H1 (cell line): ENCODE measurements around the gene CEACAM21. TPM values are rescaled to one million over a fixed set of nuclear protein-coding genes. Genes with fewer than 3 reads are reported as not detected.

Experiments
- CTCF ChIA-PET: fragments of 300-600 bp; sonication (Branson Sonifier 250); formaldehyde crosslinking; loops from one replicate; lab custom pipeline; 2021; ENCODE audit not compliant: partially characterized antibody; lab: Charles Lee
- POLR2A ChIA-PET: fragments of 300-600 bp; sonication (Branson Sonifier 250); formaldehyde crosslinking; loops from one replicate; lab custom pipeline; 2021; ENCODE audit warnings: inconsistent platforms; ENCODE audit not compliant: partially characterized antibody; lab: Charles Lee
- DNase-seq, 2 experiments: peaks; one replicate each; pipeline versions ENCODE4 v3.0.0 to v3.0.0-alpha.2; 2010 to 2022; ENCODE audit warnings: low spot score in 2 of 2, low read depth in 1 of 2, mixed read lengths in 1 of 2
- FAIRE-seq: peaks from 2 replicates; lab custom pipeline; 2011; peaks lifted over from hg19 to GRCh38; lab: Jason Lieb, UNC
- H2AFZ ChIP-seq: 2 replicates; pipeline ENCODE4 v1.8.1; 2012; ENCODE audit warnings: low read length, inconsistent platforms
- H2AK5ac ChIP-seq: 2 replicates; pipeline ENCODE4 v1.6.1; 2013; ENCODE audit warnings: low read depth, low read length
- H2BK120ac ChIP-seq: replicated peaks from 2 replicates; pipeline ENCODE3; 2013; ENCODE audit warnings: low read depth, low read length, inconsistent platforms
- H2BK12ac ChIP-seq: 2 replicates; pipeline ENCODE4 v1.6.1; 2013; ENCODE audit warnings: low read depth, low read length
- H2BK15ac ChIP-seq: 2 replicates; pipeline ENCODE4 v1.6.1; 2013; ENCODE audit warnings: low read length
- H2BK20ac ChIP-seq: 2 replicates; pipeline ENCODE4 v1.6.1; 2013; ENCODE audit warnings: low read length
- H2BK5ac ChIP-seq: 2 replicates; pipeline ENCODE4 v1.6.1; 2013; ENCODE audit warnings: low read depth, low read length
- H3K14ac ChIP-seq: 2 replicates; pipeline ENCODE4 v1.6.1; 2013; ENCODE audit warnings: inconsistent platforms; ENCODE audit not compliant: insufficient read length
- H3K18ac ChIP-seq: 2 replicates; pipeline ENCODE4 v1.6.1; 2013; ENCODE audit warnings: low read length; ENCODE audit errors: extremely low read depth
- H3K23ac ChIP-seq: 2 replicates; pipeline ENCODE4 v1.6.1; 2013; ENCODE audit warnings: inconsistent platforms; ENCODE audit not compliant: insufficient read length
- H3K23me2 ChIP-seq: 2 replicates; pipeline ENCODE4 v1.6.1; 2013; ENCODE audit warnings: low read depth, low read length
- H3K27ac ChIP-seq: 2 replicates; pipeline ENCODE4 v1.6.1; 2011; ENCODE audit warnings: low read depth, low read length, inconsistent platforms
- H3K27me3 ChIP-seq, 4 experiments: replicated peaks in 1 of 4; 1 replicate in 1 of 4; 2 replicates in 3 of 4; pipeline versions ENCODE4 v1.6.1 to v1.8.1; 2011 to 2013; ENCODE audit warnings: low read length in 3 of 4, mild to moderate bottlenecking in 3 of 4, inconsistent platforms in 2 of 4, mixed read lengths in 2 of 4, moderate library complexity in 1 of 4; ENCODE audit not compliant: control insufficient read depth in 3 of 4, insufficient read depth in 3 of 4; ENCODE audit errors: extremely low read depth in 1 of 4
- H3K36me3 ChIP-seq, 4 experiments: 2 replicates each; pipeline versions ENCODE4 v1.6.1 to v1.8.1; 2011 to 2013; ENCODE audit warnings: mild to moderate bottlenecking in 4 of 4, low read length in 3 of 4, moderate library complexity in 2 of 4, control low read depth in 1 of 4, inconsistent platforms in 1 of 4; ENCODE audit not compliant: insufficient read depth in 4 of 4, control insufficient read depth in 2 of 4
- H3K4ac ChIP-seq: replicated peaks from 2 replicates; pipeline ENCODE3; 2013; ENCODE audit warnings: low read length, low read depth, mixed read lengths, inconsistent platforms; ENCODE audit not compliant: insufficient read length
- H3K4me1 ChIP-seq, 4 experiments: replicated peaks in 1 of 4; 1 replicate in 1 of 4; 2 replicates in 3 of 4; pipeline versions ENCODE4 v1.6.1 to v1.8.1; 2011 to 2013; ENCODE audit warnings: low read length in 3 of 4, inconsistent platforms in 2 of 4, mixed read lengths in 1 of 4; ENCODE audit not compliant: insufficient read depth in 4 of 4, control insufficient read depth in 3 of 4
- H3K4me2 ChIP-seq, 2 experiments: 2 replicates each; pipeline versions ENCODE4 v1.6.1 to v1.8.1; 2011 to 2013; ENCODE audit warnings: low read depth in 2 of 2, low read length in 2 of 2, control low read depth in 1 of 2, inconsistent platforms in 1 of 2, mild to moderate bottlenecking in 1 of 2; ENCODE audit not compliant: insufficient read depth in 1 of 2
- H3K4me3 ChIP-seq, 4 experiments: fragments of 200-600, 300-600 bp in 1 of 4; sonication (generic), shearing (Covaris generic), sonication (Bioruptor Twin) in 1 of 4; 2 replicates each; pipeline versions ENCODE4 v1.5.1 to v1.8.1; 2011 to 2016; ENCODE audit warnings: low read length in 4 of 4, low read depth in 3 of 4, control low read depth in 2 of 4, inconsistent platforms in 2 of 4, mild to moderate bottlenecking in 2 of 4, mixed read lengths in 1 of 4, moderate library complexity in 1 of 4; ENCODE audit not compliant: insufficient read depth in 2 of 4; ENCODE audit errors: extremely low read depth in 1 of 4
- H3K56ac ChIP-seq: replicated peaks from 2 replicates; pipeline ENCODE3; 2013; ENCODE audit warnings: low read depth, mild to moderate bottlenecking, mixed read lengths, low read length, inconsistent platforms; ENCODE audit not compliant: insufficient read length
- H3K79me1 ChIP-seq: 2 replicates; pipeline ENCODE4 v1.6.1; 2013; ENCODE audit warnings: low read depth, low read length, control low read depth
- H3K79me2 ChIP-seq, 2 experiments: 2 replicates each; pipeline versions ENCODE4 v1.6.1 to v1.8.1; 2012 to 2013; ENCODE audit warnings: low read length in 2 of 2, mild to moderate bottlenecking in 2 of 2, inconsistent platforms in 1 of 2; ENCODE audit not compliant: insufficient read depth in 2 of 2, control insufficient read depth in 1 of 2
- H3K9ac ChIP-seq, 4 experiments: replicated peaks in 1 of 4; 1 replicate in 1 of 4; 2 replicates in 3 of 4; pipeline versions ENCODE4 v1.6.1 to v1.8.1; 2011 to 2013; ENCODE audit warnings: low read depth in 3 of 4, low read length in 3 of 4, control low read depth in 2 of 4, mild to moderate bottlenecking in 2 of 4, moderate library complexity in 2 of 4, inconsistent platforms in 1 of 4; ENCODE audit errors: extremely low read depth in 1 of 4
- H3K9me3 ChIP-seq, 2 experiments: 2 replicates each; pipeline versions ENCODE4 v1.6.1 to v1.8.1; 2012 to 2013; ENCODE audit warnings: mild to moderate bottlenecking in 2 of 2, moderate library complexity in 2 of 2, control low read depth in 1 of 2, inconsistent platforms in 1 of 2, low read depth in 1 of 2, low read length in 1 of 2, mixed read lengths in 1 of 2; ENCODE audit not compliant: insufficient read depth in 2 of 2
- H4K20me1 ChIP-seq, 2 experiments: replicated peaks in 1 of 2; 2 replicates each; pipeline versions ENCODE3 to v1.8.1; 2011 to 2013; ENCODE audit warnings: inconsistent platforms in 2 of 2, low read length in 2 of 2, mild to moderate bottlenecking in 1 of 2; ENCODE audit not compliant: insufficient read depth in 2 of 2, control insufficient read depth in 1 of 2
- H4K5ac ChIP-seq: 2 replicates; pipeline ENCODE4 v1.6.1; 2013; ENCODE audit warnings: low read length, low read depth, mixed read lengths, inconsistent platforms; ENCODE audit not compliant: insufficient read length
- H4K8ac ChIP-seq: 2 replicates; pipeline ENCODE4 v1.8.0; 2013; ENCODE audit warnings: mild to moderate bottlenecking, moderate library complexity, low read length, inconsistent platforms; ENCODE audit not compliant: insufficient read depth; ENCODE audit errors: extremely low read depth
- H4K91ac ChIP-seq: replicated peaks from 2 replicates; pipeline ENCODE3; 2013; ENCODE audit warnings: low read length, mixed read lengths, inconsistent platforms; ENCODE audit not compliant: insufficient read length
- ATF2 ChIP-seq: IDR thresholded peaks from 2 replicates; pipeline ENCODE4 v1.6.1; 2012; ENCODE audit warnings: low read length, inconsistent platforms
- BACH1 ChIP-seq: IDR thresholded peaks from 2 replicates; pipeline ENCODE4 v1.6.1; 2012; ENCODE audit warnings: low read length, improper control_type of control experiment
- EGR1 ChIP-seq: IDR thresholded peaks from 2 replicates; pipeline ENCODE4 v1.6.1; 2011; ENCODE audit warnings: low read depth, low read length, borderline replicate concordance
- JUN ChIP-seq: IDR thresholded peaks from 2 replicates; pipeline ENCODE4 v1.6.1; 2011; ENCODE audit warnings: low read depth, mild to moderate bottlenecking, improper control_type of control experiment, low read length
- MAX ChIP-seq: IDR thresholded peaks from 2 replicates; pipeline ENCODE4 v1.6.1; 2012; ENCODE audit warnings: inconsistent platforms
- NANOG ChIP-seq: IDR thresholded peaks from 2 replicates; pipeline ENCODE4 v1.6.1; 2011; ENCODE audit warnings: low read length, low read depth, mild to moderate bottlenecking, inconsistent platforms; ENCODE audit not compliant: insufficient read depth, poor library complexity, severe bottlenecking
- POLR2A ChIP-seq, 2 experiments: IDR thresholded peaks; 1 replicate in 1 of 2; 2 replicates in 1 of 2; pipeline ENCODE4 v1.6.1; 2011; ENCODE audit warnings: low read depth in 2 of 2, low read length in 2 of 2, mild to moderate bottlenecking in 2 of 2; ENCODE audit errors: control extremely low read depth in 1 of 2
- SAP30 ChIP-seq: fragments of 300-600 bp; sonication (generic); IDR thresholded peaks from 2 replicates; pipeline ENCODE4 v1.7.1; 2012; ENCODE audit warnings: low read length, moderate library complexity, mild to moderate bottlenecking, inconsistent platforms; ENCODE audit not compliant: insufficient read depth, insufficient replicate concordance
- SP1 ChIP-seq: IDR thresholded peaks from 2 replicates; pipeline ENCODE4 v1.6.1; 2011; ENCODE audit warnings: low read depth, low read length
- TAF1 ChIP-seq: IDR thresholded peaks from 2 replicates; pipeline ENCODE4 v1.6.1; 2011; ENCODE audit warnings: mild to moderate bottlenecking, low read depth, low read length
- YY1 ChIP-seq: IDR thresholded peaks from 2 replicates; pipeline ENCODE4 v1.6.1; 2011; ENCODE audit warnings: low read depth, mild to moderate bottlenecking, low read length
- WGBS, 2 experiments: shearing (Covaris generic) in 1 of 2; methylation state at CpG; one replicate each; pipeline versions ENCODE4 v1.1.6 to v1.1.7; 2013 to 2015; ENCODE audit warnings: low lambda C conversion rate in 2 of 2, mixed read lengths in 2 of 2, inconsistent platforms in 1 of 2, low coverage in 1 of 2, missing lambda C conversion rate in 1 of 2; ENCODE audit not compliant: insufficient replicate concordance in 2 of 2, insufficient coverage in 1 of 2, insufficient read length in 1 of 2; ENCODE audit errors: extremely low coverage in 1 of 2, missing lambda C conversion rate in 1 of 2; 5-methylcytosine and 5-hydroxymethylcytosine counted together
- polyA plus RNA-seq, 7 experiments: library from polyadenylated mRNA; depleted of rRNA in 3 of 7; stranded (reverse) in 5 of 7; unstranded in 2 of 7; fragments of >200 nt in 5 of 7; fragments of 200-250 nt in 2 of 7; gene quantifications; 1 replicate in 5 of 7; 2 replicates in 1 of 7; 4 replicates in 1 of 7; pipeline versions ENCODE4 v1.2.1 to v1.2.3, GENCODE V29; 2011 to 2013; ENCODE audit warnings: missing spikeins in 2 of 7, mixed read lengths in 2 of 7
- total RNA-seq: library from RNA; stranded (reverse); fragmentation: NEBNext Ultra II Directional; extraction: Animal tissue kit (Norgen Biotek cat#: 25700); gene quantifications from 2 replicates; pipeline ENCODE4 v1.2.1, GENCODE V29; 2021

The CEACAM21 gene
- total and polyA plus RNA-seq, 2 of the 8 experiments (the other 6 are each of a cell fraction or from before 2014, with no cell fraction given) = not detected

- no peaks in the 10 kb centered on the region for H3K36me3 ChIP-seq
- peaks cover 15 to 30% of the 10 kb centered on the region in 2 experiments for H3K9me3 ChIP-seq
- H2BK5ac ChIP-seq = peak overlapping the region; percentile 97; the same call in 1 of the 2 replicates
- H4K8ac ChIP-seq = no peak overlapping the region
- no peak overlapping the region for H3K4me3 ChIP-seq
- H2BK20ac ChIP-seq = peak overlapping the region; percentile 82; the same call in 1 of the 2 replicates
- ChIA-PET CTCF (interaction anchor here (1.7 kb wide), 1 partner anchor 9 kb away, joined by 6 read pairs; no protein-coding TSS in a partner anchor), POLR2A (interaction anchor here (1.8 kb wide), 1 partner anchor 90 kb away, joined by 8 read pairs; the partner anchor contains the start of gene DMAC2)
- no peak overlapping the region for H4K5ac ChIP-seq
- no peak overlapping the region for H3K4ac ChIP-seq
- no peak overlapping the region for H3K4me2 ChIP-seq
- no peaks in the 10 kb centered on the region for H4K20me1 ChIP-seq
- WGBS, 2 experiments = 84% methylated on average over 4 of the region's 4 CpGs; no CpG with 5 or more reads in 1 of the 2 experiments
- no peak overlapping the region for H3K27ac ChIP-seq
- no peak overlapping the region for H3K56ac ChIP-seq
- DNase-seq = no peak
- no peaks in the 10 kb centered on the region; a peak in 2 of 7 replicates for H3K27me3 ChIP-seq
- peak overlapping the region; percentile 9; the same call in 1 of the 2 replicates for H3K18ac ChIP-seq
- no peak overlapping the region for H2BK15ac ChIP-seq
- H3K79me1 ChIP-seq = no peaks in the 10 kb centered on the region
- H3K4me1 ChIP-seq = no peaks in the 10 kb centered on the region
- H3K23ac ChIP-seq = no peak overlapping the region
- no peak overlapping the region for H2AFZ ChIP-seq
- no peaks in the 10 kb centered on the region for H3K79me2 ChIP-seq
- no peak overlapping the region for H2BK120ac ChIP-seq
- H3K14ac ChIP-seq = no peak overlapping the region
- FAIRE-seq = no peak
- H2AK5ac ChIP-seq = peak overlapping the region; percentile 49; the same call in 1 of the 2 replicates
- no peak overlapping the region for H3K9ac ChIP-seq
- peak overlapping the region; percentile 15 for H4K91ac ChIP-seq
- no peaks in the 10 kb centered on the region for H3K23me2 ChIP-seq
- no peak overlapping the region for H2BK12ac ChIP-seq
- TF ChIP-seq BACH1 (no peak), YY1 (no peak), POLR2A (IDR thresholded peaks at IDR 0.05; ENCODE audit: control extremely low read depth in 1 of 2, low read depth in 2 of 2, low read length in 2 of 2) (no peak), TAF1 (no peak), EGR1 (no peak), SAP30 (no peak), ATF2 (no peak), SP1 (no peak), MAX (no peak), JUN (no peak), NANOG (no peak)
These were observed 46.3 kb upstream of the CEACAM21 start for GRCh38 chr19:41529484-41530183.
